Measurements from ENCODE around the gene MSH3.
"Not testable (repeated sequence)": the region's sequence is repeated elsewhere in the genome, so short reads cannot be mapped to it uniquely, and the experiment has no call there.

MSH3 gene

DNA sequence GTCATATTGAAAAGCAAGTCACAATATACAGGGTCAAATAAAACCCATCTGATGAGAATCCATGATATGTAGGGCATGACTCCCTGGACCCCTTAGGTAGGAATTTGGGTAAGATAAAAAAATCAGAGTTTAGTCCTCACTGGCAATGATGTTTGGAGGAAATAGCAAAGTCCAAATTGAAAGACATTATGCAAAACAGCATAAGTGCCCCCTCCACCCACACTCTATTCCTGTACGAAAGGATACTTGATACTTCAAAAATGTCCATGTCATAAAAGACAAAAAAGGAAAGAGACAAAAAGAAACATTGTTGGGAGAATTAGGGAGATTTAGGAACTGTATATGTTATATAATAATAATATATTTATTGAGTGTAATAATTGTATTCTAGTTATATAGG lies 209.7 kb downstream of the MSH3 start:
- no peak for DNase-seq

DNA sequence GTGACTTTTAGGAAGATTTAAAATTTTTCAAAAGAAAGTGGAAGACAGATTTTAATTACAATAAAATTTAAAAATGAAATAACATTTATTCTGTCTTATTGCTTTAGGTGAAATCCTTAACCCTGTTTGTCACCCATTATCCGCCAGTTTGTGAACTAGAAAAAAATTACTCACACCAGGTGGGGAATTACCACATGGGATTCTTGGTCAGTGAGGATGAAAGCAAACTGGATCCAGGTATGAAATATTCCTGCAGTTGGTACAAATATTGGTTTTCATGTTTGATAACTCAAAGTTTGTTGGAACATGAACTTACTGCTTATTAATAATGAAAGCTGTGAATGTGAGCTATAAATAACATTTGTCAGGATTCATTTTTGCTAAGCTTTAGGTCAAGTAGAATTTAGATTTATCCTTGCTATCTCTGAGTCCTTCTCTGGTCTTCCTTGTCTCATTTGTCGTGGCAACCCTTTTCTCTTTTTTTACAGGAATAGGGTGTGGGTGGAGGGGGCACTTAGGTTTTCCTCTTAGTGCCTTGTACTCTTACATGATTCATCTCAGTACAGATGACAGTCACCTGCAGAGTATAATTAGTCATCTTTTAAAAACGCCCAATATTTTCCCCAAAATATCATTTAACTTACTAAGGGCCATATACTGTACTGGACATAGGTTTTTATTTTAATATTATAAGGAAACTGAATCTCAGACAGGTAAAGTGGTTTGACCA lies 210.4 kb downstream of the MSH3 start:
- DNase-seq, result no peak

DNA sequence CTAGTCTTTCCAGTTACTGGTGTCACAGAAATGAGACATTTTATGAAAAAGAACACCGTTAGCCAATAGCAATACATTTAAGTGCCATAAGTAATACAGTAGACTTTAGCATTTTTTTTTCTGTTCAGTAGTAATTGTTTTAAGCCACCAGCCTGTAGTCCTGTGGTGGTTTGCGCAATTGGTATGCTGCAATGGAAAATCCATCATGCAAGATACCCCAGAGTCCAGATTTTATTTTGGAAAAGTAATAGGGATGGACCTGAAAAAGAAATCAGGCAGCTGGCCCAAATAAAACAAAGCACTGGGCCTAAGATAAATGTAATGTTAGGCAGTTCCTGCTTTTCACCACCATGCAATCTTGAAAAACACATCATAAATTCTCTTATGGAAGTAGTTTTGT lies 211.1 kb downstream of the MSH3 start:
- DNase-seq, result no peak

DNA sequence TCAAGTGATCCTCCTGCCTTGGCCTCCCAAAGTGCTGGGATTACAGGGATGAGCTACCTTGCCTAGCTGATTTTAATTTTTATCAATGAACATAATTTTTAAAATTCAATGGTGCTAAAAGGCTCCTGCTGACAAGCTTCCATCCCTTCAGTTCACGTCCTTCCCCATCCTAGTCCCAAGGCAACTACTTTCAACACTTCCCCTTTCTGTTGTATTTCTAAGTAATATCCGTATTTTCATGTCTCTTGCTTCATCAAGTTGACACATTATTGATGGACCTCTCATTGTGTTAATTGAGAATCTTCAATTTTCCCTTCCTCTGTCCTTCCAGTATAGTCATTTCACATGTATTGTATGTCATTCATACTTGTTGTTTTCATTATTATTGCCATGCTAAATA lies 211.9 kb downstream of the MSH3 start:
- DNase-seq, result no peak

DNA sequence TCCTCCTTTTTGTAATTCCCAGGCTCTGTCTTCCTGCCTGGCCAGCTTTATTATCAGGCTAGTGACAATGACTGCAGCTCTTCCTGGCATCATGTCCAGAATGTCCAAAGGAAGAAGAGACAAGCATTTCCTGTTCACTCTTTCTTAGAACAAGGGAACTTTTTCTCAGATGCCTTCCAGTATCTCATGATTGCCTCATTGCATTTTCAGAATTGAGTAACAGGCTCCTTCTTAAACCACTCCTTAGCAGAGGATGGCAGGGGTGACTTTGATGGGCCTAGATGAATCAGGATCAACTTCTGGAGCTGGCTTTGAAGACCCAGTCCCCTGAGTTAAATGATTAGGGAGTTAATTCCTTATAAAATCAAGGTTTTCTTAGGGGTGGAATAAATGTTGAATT lies 212.8 kb downstream of the MSH3 start:
- no peak for DNase-seq

DNA sequence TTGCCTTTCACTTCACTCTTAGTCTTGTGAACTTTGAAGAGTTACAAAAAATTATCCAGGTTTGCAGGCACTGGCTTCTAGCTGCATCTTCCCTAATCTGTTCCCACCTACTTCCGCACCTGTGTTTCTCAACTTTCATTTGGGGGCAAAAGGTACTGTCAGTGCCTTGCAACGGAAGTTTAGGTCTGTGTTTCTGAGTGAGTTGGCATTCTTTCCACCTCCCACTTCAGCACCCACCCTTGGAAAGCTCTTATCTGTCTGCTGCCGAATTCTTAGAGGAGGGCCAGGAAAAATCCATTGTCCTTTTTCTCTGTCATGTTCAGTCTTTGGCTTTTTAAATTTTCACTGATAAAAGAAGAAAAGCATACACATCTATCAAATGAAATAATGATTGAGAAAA lies 216.0 kb downstream of the MSH3 start:
- no peak for DNase-seq

DNA sequence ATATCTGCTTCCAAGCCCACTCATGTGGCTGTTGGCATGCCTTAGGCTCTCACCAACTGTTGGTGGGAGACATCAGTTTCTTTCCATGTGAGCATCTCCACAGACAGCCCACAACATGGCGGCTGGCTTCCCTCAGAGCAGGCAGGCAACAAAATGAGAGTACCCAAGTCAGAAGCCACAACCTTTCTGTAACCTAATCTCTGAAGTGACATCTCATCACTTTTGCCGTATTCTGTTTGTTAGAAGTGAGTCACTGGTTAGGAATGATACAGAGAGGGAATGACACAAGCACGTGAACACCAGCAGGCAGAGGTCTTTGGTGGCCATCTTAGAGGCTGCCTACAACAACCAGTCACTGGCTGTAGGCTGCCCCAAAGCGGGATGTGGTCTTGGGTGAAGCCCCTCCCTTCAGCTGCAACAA lies 217.1 kb downstream of the MSH3 start:
- no peak for DNase-seq

DNA sequence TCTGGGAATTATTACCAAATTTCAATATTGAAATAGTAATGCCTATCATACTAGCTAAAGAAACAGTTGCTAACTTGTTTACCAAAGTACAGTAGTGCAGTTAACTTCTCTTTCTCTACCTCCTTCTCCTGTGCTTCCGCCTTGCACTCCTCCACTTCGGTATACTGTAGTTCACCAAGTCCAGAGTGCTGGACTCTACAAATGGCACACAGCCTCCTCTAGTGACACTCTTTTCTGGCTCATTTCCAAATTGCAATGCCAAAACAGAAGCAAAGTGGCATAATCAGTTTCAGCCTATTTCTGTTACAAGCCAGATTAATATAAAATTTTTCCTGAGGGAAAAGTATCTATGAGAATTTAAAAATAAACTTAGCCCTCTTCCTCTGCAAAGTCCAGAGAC lies 219.7 kb downstream of the MSH3 start:
- DNase-seq, result no peak

DNA sequence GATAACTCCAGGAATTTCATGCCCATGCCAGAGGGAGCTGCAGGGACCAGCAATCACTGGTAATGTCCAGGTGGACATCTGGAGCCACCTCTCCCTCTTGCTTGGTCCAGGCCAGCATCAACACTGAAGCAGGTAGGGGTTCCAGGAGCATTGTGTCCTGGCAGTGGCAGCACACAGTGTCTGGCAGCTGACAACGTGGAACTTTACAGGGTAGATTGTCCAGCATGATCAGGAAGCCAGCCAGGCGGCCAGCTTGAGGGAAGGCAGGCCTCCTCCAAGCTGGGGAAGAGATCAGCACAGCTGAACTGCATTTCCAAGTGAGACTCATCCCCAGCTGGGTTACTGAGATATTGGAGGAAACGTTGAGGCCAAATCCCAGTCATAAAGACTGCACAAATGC lies 223.1 kb downstream of the MSH3 start:
- no peak for DNase-seq

DNA sequence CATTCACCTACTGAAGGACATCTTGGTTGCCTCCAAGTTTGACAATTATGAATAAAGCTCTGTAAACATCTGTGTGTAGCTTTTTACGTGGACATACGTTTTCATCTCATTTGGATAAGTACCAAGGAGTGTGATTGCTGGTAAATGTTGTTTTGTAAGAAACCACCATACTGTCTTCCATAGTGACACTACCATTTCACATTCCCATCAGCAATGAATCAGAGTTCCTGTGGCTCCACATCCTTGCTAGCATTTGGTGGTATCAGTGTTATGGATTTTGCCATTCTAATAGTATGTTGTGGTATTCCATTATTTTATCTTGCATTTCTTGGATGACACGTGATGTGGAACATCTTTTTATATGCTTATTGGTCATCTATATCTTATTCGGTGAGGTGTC lies 227.3 kb downstream of the MSH3 start:
- DNase-seq, result no peak

DNA sequence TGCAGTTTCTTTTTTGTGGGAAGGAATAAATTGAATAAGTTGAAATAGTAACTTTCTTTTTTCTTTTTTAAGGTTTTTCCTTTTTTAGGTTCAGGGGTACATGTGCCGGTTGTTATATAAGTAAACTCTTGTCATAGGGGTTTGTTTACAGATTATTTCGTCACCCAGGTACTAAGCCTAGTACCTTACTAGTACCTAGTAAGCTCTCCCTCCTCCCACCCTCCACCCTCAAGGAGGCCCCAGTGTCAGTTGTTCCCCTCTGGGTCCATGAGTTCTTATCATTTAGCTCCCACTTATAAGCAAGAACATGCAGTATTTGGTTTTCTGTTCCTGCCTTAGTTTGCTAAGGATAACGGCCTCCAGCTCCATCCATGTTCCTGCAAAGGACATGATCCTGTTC lies 228.9 kb downstream of the MSH3 start:
- DNase-seq, result not testable (repeated sequence)

DNA sequence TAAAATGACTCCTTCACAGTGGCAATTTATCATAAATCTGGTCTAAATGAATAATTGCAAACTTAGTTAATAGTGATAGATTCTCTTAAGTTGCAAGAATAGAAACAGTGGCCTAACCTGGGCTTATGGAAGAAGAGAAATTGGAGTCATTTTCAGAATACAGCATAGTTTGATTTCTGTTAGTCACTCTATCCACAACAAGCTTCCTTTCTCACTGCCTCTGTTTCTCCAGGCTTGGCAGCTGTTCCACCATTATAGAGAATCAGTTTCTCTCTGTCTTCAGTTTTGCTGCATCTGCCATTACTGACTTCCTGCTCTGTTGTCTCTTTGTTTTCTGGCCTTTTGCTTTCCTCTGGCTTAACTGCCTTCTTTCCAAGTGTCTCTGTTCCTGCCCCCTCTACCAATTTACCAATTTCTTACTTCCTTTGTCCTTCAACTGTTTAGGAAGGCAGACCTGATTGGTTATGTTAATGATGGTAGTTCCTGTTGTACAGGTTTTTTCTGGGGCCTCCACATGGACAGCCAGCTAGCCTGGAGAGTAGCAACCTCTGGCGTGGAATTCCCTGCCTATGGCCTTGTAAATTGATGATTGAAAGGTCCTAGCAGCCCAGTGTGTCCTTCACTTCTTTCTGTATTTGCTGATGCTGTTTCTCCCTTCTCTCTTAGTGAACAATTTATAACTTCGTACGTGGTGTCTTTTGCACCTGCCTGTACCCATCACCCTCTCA lies 229.8 kb downstream of the MSH3 start:
- no peak for DNase-seq

DNA sequence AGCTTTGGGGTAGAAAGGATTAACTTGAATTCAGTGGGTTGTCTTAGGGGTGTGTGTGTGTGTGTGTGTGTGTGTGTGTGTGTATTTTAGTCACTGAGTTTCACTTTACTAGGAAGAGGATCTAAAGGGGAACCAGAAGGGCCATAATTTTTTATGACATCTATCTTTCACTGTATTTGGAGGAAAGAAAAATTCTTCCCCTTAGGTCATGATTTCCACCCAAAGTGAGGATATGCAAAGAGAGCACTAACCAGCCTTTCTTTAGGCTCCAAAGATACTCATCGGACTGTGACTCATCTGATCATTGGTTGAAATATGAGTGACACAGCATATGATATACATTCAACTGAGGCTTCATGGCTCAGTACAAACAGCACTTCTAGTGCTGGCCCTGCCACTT lies 230.5 kb downstream of the MSH3 start:
- DNase-seq, result no peak

DNA sequence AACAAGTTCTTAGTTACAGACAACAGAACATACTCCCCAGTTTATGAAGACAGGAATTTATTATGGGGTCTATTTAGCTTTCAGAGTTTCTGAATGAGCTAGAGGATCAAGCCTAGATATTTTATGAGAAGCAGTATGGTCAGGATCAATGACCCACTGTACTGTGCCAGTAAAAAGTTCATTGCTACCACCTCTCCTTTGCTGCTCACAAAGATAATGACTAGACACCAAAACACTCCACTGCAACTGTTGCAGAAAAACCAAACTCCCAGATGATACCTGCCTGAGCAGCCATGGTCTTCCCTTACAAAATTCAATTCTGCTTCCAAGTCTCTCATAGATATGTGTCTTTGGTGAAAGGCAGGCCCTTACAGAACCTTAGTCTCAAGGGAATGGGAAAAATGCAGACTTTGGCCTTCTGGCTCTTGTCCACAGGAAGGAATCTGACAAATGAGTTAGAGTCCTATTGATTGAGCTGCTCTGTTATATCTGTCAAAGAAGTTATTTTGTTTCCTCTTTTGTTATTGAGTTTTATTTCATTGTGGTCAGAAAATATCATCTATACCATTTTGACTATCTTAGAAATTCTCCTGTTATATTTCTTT lies 231.0 kb downstream of the MSH3 start:
- no peak for DNase-seq

DNA sequence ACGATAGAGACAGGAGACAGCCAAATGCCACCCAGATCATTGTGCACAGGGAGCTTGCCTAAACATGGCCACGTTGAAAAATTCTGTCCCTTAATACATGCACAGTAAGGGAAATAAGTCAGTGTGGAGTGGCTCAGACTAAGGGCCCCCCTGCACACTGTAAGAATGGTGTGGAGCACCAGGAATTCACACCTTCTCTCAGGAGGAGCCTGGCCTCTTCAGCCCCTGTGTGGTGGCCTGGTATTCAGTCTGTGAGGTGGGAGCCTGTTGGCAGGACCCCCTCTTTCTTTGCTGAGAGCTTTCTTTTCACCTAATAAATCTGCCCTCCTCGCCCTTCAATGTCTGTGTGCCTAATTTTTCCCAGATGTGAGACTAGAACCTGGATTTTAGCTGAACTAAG lies 239.6 kb downstream of the MSH3 start:
- no peak for DNase-seq

DNA sequence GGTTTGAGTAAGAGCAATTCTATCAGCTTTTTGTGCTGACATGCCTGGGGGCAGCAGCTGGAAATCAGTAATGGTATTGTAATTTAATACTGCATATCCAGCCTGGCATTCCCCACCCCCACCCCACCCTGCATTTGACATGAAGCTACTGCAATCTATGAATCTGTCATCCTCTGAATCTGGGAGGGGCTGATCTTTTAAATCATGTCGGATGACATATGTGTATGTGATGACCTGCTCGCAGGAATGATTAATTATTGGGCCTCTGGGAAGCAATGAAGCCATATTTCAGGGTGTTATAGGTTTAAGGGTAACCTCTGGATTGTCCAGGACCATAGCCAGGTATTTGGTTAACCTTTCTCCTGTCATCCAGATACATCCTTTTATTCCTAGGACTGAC lies 241.1 kb downstream of the MSH3 start:
- no peak for DNase-seq

DNA sequence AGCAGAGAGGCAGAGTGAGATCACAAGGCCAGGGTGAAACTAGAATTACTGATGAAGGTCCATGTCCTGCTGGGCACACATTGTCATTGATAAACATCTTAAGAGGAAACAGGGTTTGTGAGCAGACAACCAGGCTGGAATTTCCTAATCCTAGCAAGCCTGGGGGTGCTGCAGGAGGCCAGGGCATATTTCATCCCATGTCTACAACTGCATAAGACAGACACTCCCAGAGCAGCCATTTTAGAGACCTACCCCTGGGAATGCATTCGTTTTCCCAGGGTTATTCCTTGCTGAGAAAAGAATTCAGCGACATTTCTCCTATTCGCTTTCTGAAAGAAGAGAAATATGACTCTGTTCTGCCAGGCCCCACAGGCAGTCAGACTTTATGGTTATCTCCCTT lies 248.2 kb downstream of the MSH3 start:
- not testable (repeated sequence) for DNase-seq

DNA sequence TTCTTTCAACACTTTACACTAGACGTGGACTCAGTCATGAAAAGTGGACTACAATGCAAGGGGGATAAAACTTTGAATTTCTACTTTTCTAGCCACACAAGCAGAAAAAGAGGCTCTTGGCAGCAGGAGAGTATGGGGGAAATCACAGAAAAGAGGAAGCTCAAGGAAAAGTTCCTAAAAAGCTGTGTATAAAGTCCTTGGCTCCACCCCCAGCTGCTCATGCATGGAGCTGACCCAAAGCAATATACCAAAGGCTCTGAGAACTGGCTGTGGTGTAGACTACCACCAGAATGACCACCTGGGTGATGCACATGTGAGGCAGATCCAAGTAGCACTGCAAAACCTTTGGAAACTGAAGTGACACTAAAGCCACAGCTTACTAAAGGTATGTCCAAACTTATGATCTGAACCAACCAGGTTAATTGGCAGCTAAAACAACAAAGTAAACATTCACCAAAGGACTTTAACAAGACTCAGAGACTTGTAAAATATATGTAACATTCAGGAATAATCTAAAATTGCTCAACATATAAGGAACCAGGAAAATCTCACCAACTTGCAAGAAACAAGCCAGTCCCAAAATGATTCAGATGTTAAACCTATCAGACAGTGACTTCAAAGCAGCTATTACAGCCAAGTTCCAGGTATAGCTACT lies 250.2 kb downstream of the MSH3 start:
- DNase-seq, result no peak

DNA sequence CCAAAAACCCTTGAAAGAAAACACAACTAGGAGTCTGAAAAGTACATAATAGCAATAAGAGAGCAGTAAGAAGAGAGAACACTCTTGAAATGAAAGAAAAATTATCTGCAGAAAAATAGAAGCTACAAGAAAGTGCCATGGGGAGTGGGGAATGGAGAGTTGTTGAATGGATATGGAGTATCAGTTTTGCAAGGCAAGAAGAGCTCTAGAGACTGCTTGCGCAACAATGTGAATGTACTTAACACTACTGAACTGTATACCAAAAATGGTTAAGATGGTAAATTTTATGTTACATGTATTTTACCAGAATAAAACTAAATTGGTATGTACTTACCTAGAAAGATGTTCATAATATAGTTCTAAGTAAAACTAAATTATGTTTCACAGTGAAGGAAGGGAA lies 251.0 kb downstream of the MSH3 start:
- DNase-seq, result no peak

DNA sequence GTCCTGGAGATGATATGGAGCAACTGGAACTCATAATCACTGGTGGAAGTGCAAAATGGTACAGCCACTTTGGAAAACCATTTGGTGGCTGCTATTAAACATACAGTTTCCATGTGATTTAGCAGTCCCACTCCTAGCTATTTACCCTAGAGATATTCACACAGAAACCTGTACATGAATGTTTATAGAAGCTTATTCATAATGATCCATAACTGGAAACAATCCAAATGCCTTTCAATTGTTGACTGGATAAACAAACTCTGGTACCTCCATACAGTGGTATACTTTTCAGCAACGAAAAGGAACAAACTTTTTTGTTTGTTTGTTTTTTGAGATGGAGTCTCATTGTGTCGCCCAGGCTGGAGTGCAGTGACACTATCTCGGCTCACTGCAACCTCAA lies 258.0 kb downstream of the MSH3 start:
- DNase-seq, result no peak

DNA sequence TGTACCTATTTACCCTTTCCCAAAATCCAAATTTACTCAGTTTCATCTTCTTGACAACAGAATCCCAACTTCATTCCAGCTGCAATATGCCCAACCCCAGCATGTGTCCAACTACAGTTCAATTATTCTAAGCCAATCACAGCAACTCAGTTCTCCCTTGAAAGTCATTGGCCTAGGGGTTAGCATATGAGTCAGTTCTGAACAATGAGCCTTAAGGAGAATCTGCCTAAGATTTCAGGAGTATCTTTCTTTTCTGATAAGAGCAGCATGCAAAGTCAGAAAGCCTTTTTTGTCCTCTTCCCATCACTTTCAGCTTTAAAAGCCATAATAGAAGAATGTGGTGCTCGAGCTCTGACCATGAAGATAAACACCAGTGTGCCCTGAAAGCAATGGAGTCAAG lies 261.3 kb downstream of the MSH3 start:
- no peak for DNase-seq

DNA sequence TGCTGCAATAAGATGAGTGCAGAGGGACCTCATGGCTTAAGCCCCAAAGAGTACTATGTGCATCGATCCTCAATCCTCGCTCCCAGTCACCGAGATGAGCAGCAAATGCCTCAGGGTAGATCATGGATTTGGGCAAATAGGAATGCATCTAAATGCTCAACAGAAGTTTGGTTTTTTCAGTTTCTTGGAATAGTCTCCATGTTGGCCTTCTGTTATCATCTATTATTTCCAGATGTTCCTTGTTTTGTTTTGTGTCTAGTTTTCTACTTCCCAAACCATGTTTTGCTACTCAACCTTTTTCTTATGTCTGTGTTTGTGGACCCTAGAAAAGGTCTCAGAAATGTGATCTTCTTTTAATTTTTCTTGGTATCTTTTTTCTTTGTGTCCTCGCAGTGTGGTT lies 262.2 kb downstream of the MSH3 start:
- no peak for DNase-seq

DNA sequence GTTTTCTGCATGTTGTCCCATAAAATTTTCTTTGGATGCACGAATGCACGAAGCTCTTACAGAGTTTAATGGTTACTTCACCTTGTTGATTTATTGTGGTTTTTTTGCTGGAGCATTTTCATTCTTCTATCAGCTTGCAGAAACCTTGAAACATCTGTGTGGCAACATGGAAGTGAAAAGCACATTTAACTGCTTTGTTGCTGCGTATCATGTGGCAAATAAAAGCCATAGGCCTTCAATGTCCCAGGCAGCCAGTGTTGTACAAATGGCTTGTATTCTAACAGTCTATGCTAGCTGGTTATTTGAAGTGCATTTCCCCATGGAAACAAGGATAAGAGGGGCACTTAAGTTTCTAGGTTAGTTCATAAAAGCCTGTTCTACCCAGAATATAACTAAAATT lies 263.2 kb downstream of the MSH3 start:
- DNase-seq, result no peak

DNA sequence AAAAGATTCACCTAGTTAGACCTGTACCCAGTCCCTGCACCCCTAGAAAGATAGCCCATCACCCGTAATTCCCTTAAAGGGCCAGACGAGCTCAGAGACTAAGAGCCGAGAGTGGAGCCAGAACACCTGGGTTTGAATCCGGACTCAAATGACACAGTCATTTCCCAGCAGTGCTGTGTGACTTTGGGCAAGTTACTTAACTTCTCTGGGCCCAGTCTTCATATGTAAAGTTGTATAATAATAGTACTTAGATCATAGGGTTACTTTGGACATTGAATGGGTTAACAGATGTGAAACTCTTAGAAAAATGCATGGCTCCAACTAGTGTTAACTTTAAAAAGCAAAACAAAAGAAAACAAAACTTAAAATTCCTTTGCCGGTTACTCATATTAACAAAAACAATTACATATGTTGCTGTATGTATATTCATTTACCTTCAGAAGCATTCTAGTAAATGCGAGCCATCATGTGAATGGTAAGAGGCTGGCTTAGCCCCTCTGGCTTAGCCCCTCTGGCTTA lies 265.3 kb downstream of the MSH3 start:
- no peak for DNase-seq
